NT2/D1 (cell line): Measurements from ENCODE around the gene SLC13A3.

ENCODE experiments used
- DNase-seq: peaks from one replicate; pipeline ENCODE4 v3.0.0-alpha.2; 2011; ENCODE audit warnings: low read depth, low spot score
- H3K27me3 ChIP-seq: 2 replicates; pipeline ENCODE4 v1.6.0; 2011; ENCODE audit warnings: mild to moderate bottlenecking; ENCODE audit not compliant: insufficient read length, insufficient read depth
- H3K36me3 ChIP-seq: 2 replicates; pipeline ENCODE4 v1.6.1; 2011; ENCODE audit warnings: mild to moderate bottlenecking, low read length, mixed read lengths; ENCODE audit not compliant: insufficient read depth, insufficient read length
- H3K4me1 ChIP-seq: 2 replicates; pipeline ENCODE4 v1.5.1; 2011; ENCODE audit not compliant: insufficient read depth, insufficient read length
- H3K4me3 ChIP-seq: 2 replicates; pipeline ENCODE4 v1.5.1; 2011; ENCODE audit warnings: low read depth; ENCODE audit not compliant: insufficient read length
- H3K9ac ChIP-seq: 2 replicates; pipeline ENCODE4 v1.6.0; 2011; ENCODE audit warnings: low read depth; ENCODE audit not compliant: insufficient read length
- H3K9me3 ChIP-seq: 2 replicates; pipeline ENCODE4 v1.5.1; 2011; ENCODE audit warnings: mild to moderate bottlenecking, low read length; ENCODE audit not compliant: insufficient read depth
- SUZ12 ChIP-seq: IDR thresholded peaks from 2 replicates; pipeline ENCODE4 v1.6.1; 2011; ENCODE audit not compliant: insufficient read length, insufficient read depth; ENCODE audit errors: extremely low read depth
- YY1 ChIP-seq: IDR thresholded peaks from 2 replicates; pipeline ENCODE4 v1.6.1; 2011; ENCODE audit not compliant: insufficient read length, insufficient read depth
- ZNF274 ChIP-seq: IDR thresholded peaks from 2 replicates; pipeline ENCODE4 v1.6.1; 2011; ENCODE audit warnings: mild to moderate bottlenecking, low read depth, low read length

The SLC13A3 gene

GRCh38 chr20:46588532-46589511 lies 62.4 kb downstream of the SLC13A3 start:
- peaks cover 17% of the 10 kb centered on the region; the same call in 1 of the 2 replicates for H3K9me3 ChIP-seq
- peaks cover 4% of the 10 kb centered on the region for H3K4me1 ChIP-seq
- H3K9ac ChIP-seq: no peak overlapping the region
- no peaks in the 10 kb centered on the region for H3K36me3 ChIP-seq
- no peak overlapping the region for H3K4me3 ChIP-seq
- no peak for DNase-seq
- H3K27me3 ChIP-seq: no peaks in the 10 kb centered on the region
- TF ChIP-seq SUZ12 (no peak), YY1 (no peak), ZNF274 (no peak)

- Histone ChIP-seq H3K27me3 (no peaks in the 10 kb centered on the region), H3K9me3 (peaks cover 17% of the 10 kb centered on the region; the same call in 1 of the 2 replicates)
These were observed 63.3 kb downstream of the SLC13A3 start for GRCh38 chr20:46587986-46588385.

GRCh38 chr20:46586724-46587123 lies 64.5 kb downstream of the SLC13A3 start:
- Histone ChIP-seq H3K27me3 (no peaks in the 10 kb centered on the region), H3K36me3 (no peaks in the 10 kb centered on the region), H3K4me1 (peaks cover 4% of the 10 kb centered on the region), H3K9me3 (peaks cover 17% of the 10 kb centered on the region; the same call in 1 of the 2 replicates), H3K4me3 (no peak overlapping the region), H3K9ac (no peak overlapping the region)
- DNase-seq: no peak
- no peak for TF ChIP-seq ZNF274
- no peak for TF ChIP-seq YY1
- no peak for TF ChIP-seq SUZ12

More at GRCh38 chr20:46587986-46588385, 63.3 kb downstream of the SLC13A3 start:
- DNase-seq: no peak
- Histone ChIP-seq H3K36me3 (no peaks in the 10 kb centered on the region), H3K9ac (no peak overlapping the region), H3K4me3 (no peak overlapping the region), H3K4me1 (peaks cover 4% of the 10 kb centered on the region)
- no peak for TF ChIP-seq ZNF274
- no peak for TF ChIP-seq YY1
- TF ChIP-seq SUZ12: no peak

- Histone ChIP-seq H3K9me3 (peaks cover 21% of the 10 kb centered on the region; the same call in 1 of the 2 replicates), H3K27me3 (no peaks in the 10 kb centered on the region), H3K36me3 (no peaks in the 10 kb centered on the region), H3K9ac (no peak overlapping the region), H3K4me3 (no peak overlapping the region), H3K4me1 (peaks cover 4% of the 10 kb centered on the region)
- TF ChIP-seq SUZ12: no peak
- TF ChIP-seq ZNF274: no peak
- TF ChIP-seq YY1: no peak
- DNase-seq: no peak
These were observed 66.8 kb downstream of the SLC13A3 start for GRCh38 chr20:46584508-46584907.

- peak overlapping the region; percentile 65 for H3K9ac ChIP-seq
- peak; percentile 40 for TF ChIP-seq YY1
- TF ChIP-seq ZNF274: no peak
- no peak for TF ChIP-seq SUZ12
These were observed 67.6 kb downstream of the SLC13A3 start for GRCh38 chr20:46583411-46584214.

GRCh38 chr20:46582648-46583047 lies 68.6 kb downstream of the SLC13A3 start:
- no peak overlapping the region for H3K4me3 ChIP-seq

More at GRCh38 chr20:46583411-46584214, 67.6 kb downstream of the SLC13A3 start:
- peaks cover 12% of the 10 kb centered on the region; the same call in 1 of the 2 replicates for H3K9me3 ChIP-seq
- H3K4me3 ChIP-seq: peak overlapping the region; percentile 6
- DNase-seq: peak; percentile 97
- H3K36me3 ChIP-seq: no peaks in the 10 kb centered on the region
- H3K27me3 ChIP-seq: no peaks in the 10 kb centered on the region
- peaks cover 4% of the 10 kb centered on the region for H3K4me1 ChIP-seq

DNA sequence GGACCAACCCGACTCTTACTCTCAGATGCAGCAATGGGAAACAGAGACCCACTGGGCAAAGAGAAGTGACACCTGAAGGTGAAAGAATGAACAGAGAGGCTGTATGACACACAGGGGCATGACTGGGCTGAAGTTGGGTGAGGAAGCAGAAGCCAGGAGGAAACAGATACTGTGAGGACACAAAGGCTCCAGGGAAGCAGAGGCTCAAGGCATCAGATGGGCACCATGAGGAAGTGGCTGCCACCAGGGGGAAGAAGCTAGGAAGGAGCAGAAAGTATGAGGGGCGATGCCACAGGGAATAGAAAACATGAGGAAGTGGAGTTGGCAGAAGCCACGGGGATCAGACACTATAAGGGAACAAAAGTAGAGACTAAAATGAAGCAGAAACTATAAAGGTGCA lies 69.9 kb downstream of the SLC13A3 start:
- H3K4me3 ChIP-seq: no peak overlapping the region
- H3K9ac ChIP-seq: no peak overlapping the region
- H3K27me3 ChIP-seq: no peaks in the 10 kb centered on the region
- TF ChIP-seq YY1 (no peak), SUZ12 (no peak), ZNF274 (no peak)
- H3K36me3 ChIP-seq: no peaks in the 10 kb centered on the region
- peaks cover 11% of the 10 kb centered on the region; the same call in 1 of the 2 replicates for H3K9me3 ChIP-seq
- DNase-seq: no peak
- no peaks in the 10 kb centered on the region for H3K4me1 ChIP-seq

More at GRCh38 chr20:46582648-46583047, 68.6 kb downstream of the SLC13A3 start:
- no peaks in the 10 kb centered on the region for H3K36me3 ChIP-seq
- peaks cover 11% of the 10 kb centered on the region; the same call in 1 of the 2 replicates for H3K9me3 ChIP-seq
- no peak for TF ChIP-seq YY1
- TF ChIP-seq ZNF274: no peak
- no peak for TF ChIP-seq SUZ12
- H3K9ac ChIP-seq: no peak overlapping the region
- H3K27me3 ChIP-seq: no peaks in the 10 kb centered on the region
- no peak for DNase-seq
- no peaks in the 10 kb centered on the region for H3K4me1 ChIP-seq
